Keratinocyte (primary cell): ENCODE data around the gene ELOB.

ENCODE experiments used
- CTCF ChIP-seq, 3 experiments: IDR thresholded peaks in 1 of 3; conservative IDR thresholded peaks in 1 of 3; optimal IDR thresholded peaks in 1 of 3; 2 replicates in 2 of 3; 3 replicates in 1 of 3; pipeline versions ENCODE3 to v1.5.1; 2011; ENCODE audit warnings: low read length in 3 of 3, mild to moderate bottlenecking in 3 of 3, moderate library complexity in 2 of 3, control low read depth in 1 of 3, inconsistent platforms in 1 of 3; ENCODE audit not compliant: insufficient read depth in 2 of 3; ENCODE audit errors: extremely low read depth in 1 of 3
- EZH2 ChIP-seq: IDR thresholded peaks from one replicate; pipeline ENCODE4 v1.6.1; 2012; ENCODE audit warnings: inconsistent platforms, mild to moderate bottlenecking, low read length, moderate library complexity

- no peak for TF ChIP-seq CTCF (optimal IDR thresholded peaks at IDR 0.05 in 1 of 3, IDR thresholded peaks at IDR 0.05 in 1 of 3, conservative IDR thresholded peaks at IDR 0.05 in 1 of 3; ENCODE audit: extremely low read depth in 1 of 3, insufficient read depth in 2 of 3, low read length in 3 of 3)
- TF ChIP-seq EZH2 = no peak
These were observed 44.5 kb upstream of the ELOB start for GRCh38 chr16:2821487-2822157.
